Heart left ventricle (tissue), 16 donors: ENCODE results near the gene CRY1. TPM values are rescaled to one million over a fixed set of nuclear protein-coding genes. Genes with fewer than 3 reads are reported as not detected.

Source experiments
- ATAC-seq, 4 donors: fragments of 200-7000 bp; cut with Tn5 transposase; one replicate each; pipeline ENCODE4 v1.9.1; 2020 to 2022; ENCODE audit warnings: moderate library complexity in 4 of 4, mild to moderate bottlenecking in 3 of 4, moderate number of reproducible peaks in 1 of 4
- DNase-seq, 5 donors: peaks; one replicate each; pipeline ENCODE4 v3.0.0-alpha.2; 2020
- H3K27ac ChIP-seq, 12 donors: fragments of 200-600 bp; sonication (generic) in 4 of 12; one replicate each; pipeline versions ENCODE4 v1.5.0 to v1.8.0; 2016 to 2022; ENCODE audit warnings: mild to moderate bottlenecking in 2 of 12
- H3K27me3 ChIP-seq, 9 donors: fragments of 200-600 bp; sonication (generic) in 2 of 9; one replicate each; pipeline versions ENCODE4 v1.5.1 to v1.8.0; 2016 to 2022; ENCODE audit warnings: mild to moderate bottlenecking in 3 of 9
- H3K36me3 ChIP-seq, 9 donors: fragments of 200-600 bp; sonication (generic) in 2 of 9; one replicate each; pipeline versions ENCODE4 v1.5.0 to v1.8.0; 2018 to 2022; ENCODE audit warnings: mild to moderate bottlenecking in 2 of 9
- H3K4me1 ChIP-seq, 12 donors: fragments of 200-600 bp; sonication (generic) in 4 of 12; one replicate each; pipeline versions ENCODE4 v1.5.0 to v1.8.0; 2016 to 2022; ENCODE audit warnings: mild to moderate bottlenecking in 3 of 12
- H3K4me3 ChIP-seq, 12 donors: fragments of 200-600 bp; sonication (generic) in 4 of 12; one replicate each; pipeline versions ENCODE4 v1.5.0 to v1.8.0; 2017 to 2022; ENCODE audit warnings: mild to moderate bottlenecking in 9 of 12, moderate library complexity in 4 of 12
- H3K9me3 ChIP-seq, 12 donors: fragments of 200-600 bp; sonication (generic) in 4 of 12; one replicate each; pipeline versions ENCODE4 v1.5.0 to v1.8.0; 2016 to 2022; ENCODE audit warnings: mild to moderate bottlenecking in 1 of 12
- CTCF ChIP-seq, 12 donors: fragments of 200-600 bp; sonication (generic) in 4 of 12; IDR thresholded peaks; one replicate each; pipeline versions ENCODE4 v1.5.0 to v1.8.0; 2018 to 2022; ENCODE audit warnings: antibody characterized with exemption in 12 of 12, mild to moderate bottlenecking in 5 of 12
- POLR2A ChIP-seq, 2 donors: fragments of 450-650 bp; IDR thresholded peaks; one replicate each; pipeline ENCODE4 v1.6.1; 2017; ENCODE audit warnings: antibody characterized with exemption in 2 of 2, mild to moderate bottlenecking in 2 of 2, moderate library complexity in 2 of 2
- WGBS, 4 donors: extraction: QIAGEN DNeasy Blood & Tissue Kit in 2 of 4; methylation state at CpG; one replicate each; pipeline versions ENCODE4 v1.1.5 to v1.1.7; 2013 to 2018; 5-methylcytosine and 5-hydroxymethylcytosine counted together
- intact Hi-C, 10 donors: fragments of 100-400 bp; cut with DNase I; formaldehyde crosslinking; loops; one replicate each; pipeline versions ENCODE4 v1.11.1 to v1.14.2; 2022
- polyA plus RNA-seq, 2 donors: library from polyadenylated mRNA; stranded (reverse); fragments of 200-250 nt; gene quantifications; one replicate each; pipeline ENCODE4 v1.2.3, GENCODE V29; 2013
- total RNA-seq, 9 donors: library from RNA; depleted of rRNA in 2 of 9; stranded (reverse); fragments of >200 nt in 2 of 9; fragmentation: NEBNext Ultra II Directional in 3 of 9; extraction: Animal tissue kit (Norgen Biotek cat#: 25700) in 3 of 9; gene quantifications; one replicate each; pipeline versions ENCODE4 v1.1.0 to v1.2.4, GENCODE V29; 2016 to 2023
- donor health status: ischemic (EF 13 %, LVEDD 7.1; RV severe dilation, severe dysfunction).
- donor health status: healthy with polysubstance abuse.
- donor health status: DM: no; HTN: yes; CAD: no.
- donor health status: DM: no; HTN: no; CAD: no.
- donor health status: ischemic (EF 25% LVEDD 6.9; RV normal size, moderate dysfunction).
- donor health status: ischemic (EF 25% LVEDD 5.7; RV mildly dilated, moderate dysfunction).
- donor health status: healthy.
- donor health status: DM: yes; HTN: yes; CAD: no.
- donor health status: ischemic (EF 35%, LVEDD 5.7; RV mildly dilated, moderate dysfunction).
- donor health status: nonischemic (EF 11% LVEDD 7.7; RV severe dilation, severe dysfunction).
- donor health status: DM: yes; HTN: yes; CAD: no.
- donor health status: PGD.
- donor health status: ischemic (EF 29% LVEDD 5.4; RV normal size, mild dysfunction).
- donor health status: nonischemic (EF 23%, LVEDD 6.1; RV moderate dilation, normal function).

Gene CRY1
- total and polyA plus RNA-seq, 11 donors, result 4.3 to 20.7 (median 12.0) TPM

DNA sequence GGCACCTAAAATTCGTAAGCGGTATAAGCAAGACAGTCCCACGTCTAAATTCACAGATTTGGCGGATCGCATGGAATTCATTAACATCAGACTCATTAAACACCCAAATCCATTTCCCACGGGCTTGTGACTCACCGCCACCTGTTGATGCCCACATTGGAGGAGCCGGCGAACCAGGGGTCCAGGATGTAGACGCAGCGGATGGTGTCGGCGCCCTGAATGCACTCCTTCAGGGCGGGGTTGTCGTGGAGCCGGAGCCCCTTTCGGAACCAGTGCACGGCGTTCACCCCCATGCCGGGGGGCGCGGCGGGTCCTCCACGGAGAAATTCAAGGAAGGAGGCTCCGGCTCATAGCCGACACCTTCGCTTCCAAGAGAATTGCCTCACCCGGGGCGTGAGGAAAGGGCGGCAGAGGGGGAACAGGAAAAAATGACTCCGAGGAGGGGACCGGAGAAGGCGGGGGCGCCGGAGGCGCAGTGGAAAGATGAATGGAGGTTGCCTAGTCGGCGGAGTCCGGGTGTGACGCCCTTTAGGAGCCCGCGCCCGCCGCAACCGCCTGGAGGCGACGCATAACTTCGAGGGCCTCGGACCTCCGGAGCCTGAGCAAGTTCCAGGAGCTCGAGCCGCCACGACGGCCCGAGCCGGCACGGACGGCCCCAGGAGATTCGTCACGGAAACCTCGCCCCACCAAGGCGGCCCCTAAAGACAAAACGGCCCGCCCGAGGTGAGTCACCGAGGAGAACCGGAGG is 506 bp downstream of the CRY1 start:
- Histone ChIP-seq H3K36me3 (no peaks in the 10 kb centered on the region), H3K27ac (peak overlapping the region; percentile 72 to 99 (median 95)), H3K4me1 (peaks cover 0 to 30% (median 18%) of the 10 kb centered on the region in 12 donors), H3K4me3 (peak overlapping the region; percentile 73 to 98 (median 86)), H3K9me3 (peaks cover 0 to 6% (median 0%) of the 10 kb centered on the region in 12 donors), H3K27me3 (no peaks in the 10 kb centered on the region)
- peak in 2 of 5 donors; percentile 20 to 63 for DNase-seq
- intact Hi-C loops, result loop anchor here in 8 of 10 donors (1.0 to 10.0 kb wide), 13 partner anchors 66 to 320 kb away; partner anchors contain the start of genes MTERF2 (in 6 of the 8) and TMEM263 (in 4 of the 8)
- peak in 3 of 4 donors; percentile 19 to 47 (median 27) for ATAC-seq
- 0% methylated on average over 41 to 67 of the region's 67 CpGs for WGBS, 4 donors
- TF ChIP-seq POLR2A (IDR thresholded peaks at IDR 0.05) (no peak), CTCF (IDR thresholded peaks at IDR 0.05) (peak in 1 of 12 donors; percentile 30)

DNA sequence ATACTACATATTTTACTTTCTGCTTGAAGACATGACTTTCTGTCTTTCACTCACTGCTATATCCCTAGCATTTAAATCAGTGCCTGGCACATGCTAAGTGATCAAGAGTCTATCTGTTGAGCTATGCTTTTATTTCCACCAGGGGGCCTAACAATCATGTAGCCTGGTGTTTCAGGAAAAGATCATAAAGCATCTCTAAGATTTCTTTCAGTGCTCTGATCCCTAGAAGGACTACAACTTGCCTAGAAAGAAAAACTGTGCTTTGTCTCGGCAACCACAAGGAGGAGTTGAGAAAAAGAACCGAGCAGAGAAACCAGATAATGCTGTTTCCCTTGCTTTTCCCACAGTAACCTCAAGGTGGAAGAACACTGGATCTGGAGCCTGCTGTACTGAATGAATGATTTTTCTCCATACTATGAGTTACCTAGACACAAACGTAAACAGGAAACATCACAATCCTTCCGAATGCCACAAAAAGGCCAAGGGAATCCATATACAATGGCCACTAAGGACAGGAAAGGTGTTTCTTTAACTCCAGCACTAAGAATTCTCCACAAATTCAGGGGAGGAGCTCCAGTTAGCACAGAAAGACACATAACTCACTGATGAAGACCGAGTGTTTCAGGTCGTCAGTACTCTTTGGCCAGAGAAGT is 1.2 kb downstream of the CRY1 start:
- WGBS, 4 donors, result 0 to 2% (median 0%) methylated on average over 6 of the region's 6 CpGs
- intact Hi-C loops, result loop anchor here in 8 of 10 donors (1.0 to 10.0 kb wide), 11 partner anchors 67 to 319 kb away; partner anchors contain the start of genes MTERF2 (in 6 of the 8) and TMEM263 (in 4 of the 8)
- peak; percentile 47 to 80 (median 68) for TF ChIP-seq CTCF (IDR thresholded peaks at IDR 0.05)
- TF ChIP-seq POLR2A (IDR thresholded peaks at IDR 0.05), result no peak
- Histone ChIP-seq H3K4me1 (peaks cover 0 to 30% (median 18%) of the 10 kb centered on the region in 12 donors), H3K27ac (peak overlapping the region; percentile 72 to 99 (median 95)), H3K4me3 (peak overlapping the region; percentile 73 to 98 (median 86)), H3K36me3 (no peaks in the 10 kb centered on the region), H3K9me3 (peaks cover 0 to 6% (median 0%) of the 10 kb centered on the region in 12 donors), H3K27me3 (no peaks in the 10 kb centered on the region)
- ATAC-seq (peak in 3 of 4 donors; percentile 8 to 32 (median 25)), DNase-seq (peak in 1 of 5 donors; percentile 14)

GRCh38 chr12:107091381-107091780 is 2.0 kb downstream of the CRY1 start:
- peak in 1 of 4 donors; percentile 10 for ATAC-seq
- 12 to 18% (median 17%) methylated on average over 4 of the region's 4 CpGs for WGBS, 4 donors
- peaks cover 0 to 30% (median 18%) of the 10 kb centered on the region in 12 donors for H3K4me1 ChIP-seq
- H3K4me3 ChIP-seq, result peak overlapping the region in 10 of 12 donors; percentile 73 to 98 (median 86)
- no peak for TF ChIP-seq CTCF (IDR thresholded peaks at IDR 0.05)
- no peak for TF ChIP-seq POLR2A (IDR thresholded peaks at IDR 0.05)
- H3K27ac ChIP-seq, result peak overlapping the region in 11 of 12 donors; percentile 40 to 99 (median 95)
- intact Hi-C loops, result loop anchor here in 6 of 10 donors (5.0 to 10.0 kb wide), 6 partner anchors 67 to 137 kb away; partner anchors contain the start of genes MTERF2 (in 4 of the 6) and TMEM263 (in 3 of the 6)
- H3K27me3 ChIP-seq, result no peaks in the 10 kb centered on the region
- peak in 1 of 5 donors; percentile 19 for DNase-seq
- H3K9me3 ChIP-seq, result peaks cover 0 to 6% (median 0%) of the 10 kb centered on the region in 12 donors
- H3K36me3 ChIP-seq, result no peaks in the 10 kb centered on the region
